A549 (cell line): ENCODE results near the gene ARHGEF16. TPM values are rescaled to one million over a fixed set of nuclear protein-coding genes. Genes with fewer than 3 reads are reported as not detected.

Experiments
- ATAC-seq, 2 experiments: fragments of 200-7000 bp in 1 of 2; fragments of >200 bp in 1 of 2; cut with Nextera tagmentation in 1 of 2; cut with Tn5 transposase in 1 of 2; 3 replicates each; pipeline versions ENCODE4 v1.8.0 to v1.9.1; 2018 to 2020; ENCODE audit warnings: mild to moderate bottlenecking in 1 of 2, moderate library complexity in 1 of 2
- CTCF ChIA-PET: fragments of 300-600 bp; sonication (Branson Sonifier 250); formaldehyde crosslinking; extraction: SDS; loops from one replicate; lab custom pipeline; 2021; ENCODE audit warnings: antibody characterized with exemption, inconsistent platforms; lab: Yijun Ruan, JAX
- POLR2A ChIA-PET: fragments of 350-600 bp; formaldehyde crosslinking; extraction: SDS; loops from one replicate; lab custom pipeline; 2021; ENCODE audit warnings: antibody characterized with exemption, inconsistent platforms; lab: Yijun Ruan, JAX
- DNase-seq, 2 experiments: peaks; one replicate each; pipeline versions ENCODE4 v3.0.0 to v3.0.0-alpha.2; 2011 to 2016; ENCODE audit warnings: low read depth in 1 of 2, low spot score in 1 of 2
- FAIRE-seq: peaks from 2 replicates; lab custom pipeline; 2011; peaks lifted over from hg19 to GRCh38; lab: Jason Lieb, UNC
- H3K27ac ChIP-seq, 2 experiments: fragments of >200 bp; sonication (Bioruptor Twin); formaldehyde crosslinking; 3 replicates each; pipeline ENCODE4 v1.5.1; 2016 to 2017
- H3K4me1 ChIP-seq: fragments of >200 bp; sonication (Bioruptor Twin); formaldehyde crosslinking; 3 replicates; pipeline ENCODE4 v1.6.1; 2016
- H3K4me2 ChIP-seq: fragments of >200 bp; sonication (Bioruptor Twin); formaldehyde crosslinking; 3 replicates; pipeline ENCODE4 v1.6.1; 2016
- H3K4me3 ChIP-seq: fragments of >200 bp; sonication (Bioruptor Twin); formaldehyde crosslinking; 3 replicates; pipeline ENCODE4 v1.5.1; 2016
- H3K9me3 ChIP-seq: fragments of >200 bp; sonication (Bioruptor Twin); formaldehyde crosslinking; 3 replicates; pipeline ENCODE4 v1.6.1; 2016
- CBX2 ChIP-seq: fragments of 200-600 bp; sonication (generic); IDR thresholded peaks from 2 replicates; pipeline ENCODE4 v1.6.1; 2016; ENCODE audit warnings: low read depth, mild to moderate bottlenecking, borderline replicate concordance
- CEBPB ChIP-seq, 2 experiments: fragments of >200 bp in 1 of 2; sonication (Bioruptor Twin) in 1 of 2; formaldehyde crosslinking in 1 of 2; IDR thresholded peaks; 2 replicates each; pipeline ENCODE4 v1.6.1; 2012 to 2016
- CHD2 ChIP-seq: fragments of 150-350 bp; IDR thresholded peaks from 2 replicates; pipeline ENCODE4 v1.6.1; 2014; ENCODE audit warnings: low read length; ENCODE audit not compliant: partially characterized antibody
- E2F6 ChIP-seq: IDR thresholded peaks from 2 replicates; pipeline ENCODE4 v1.6.1; 2012; ENCODE audit warnings: low read depth, borderline replicate concordance
- EHF ChIP-seq: fragments of 250-450 bp; sonication (Bioruptor Pico); IDR thresholded peaks from 2 replicates; pipeline ENCODE4 v1.5.0; 2020; ENCODE audit warnings: mild to moderate bottlenecking
- ESRRA ChIP-seq: fragments of 150-350 bp; IDR thresholded peaks from 2 replicates; pipeline ENCODE4 v1.6.1; 2014; ENCODE audit warnings: mild to moderate bottlenecking, low read length, borderline replicate concordance
- HEYL ChIP-seq: fragments of 250-450 bp; sonication (Bioruptor Pico); IDR thresholded peaks from 2 replicates; pipeline ENCODE4 v1.8.0; 2021; ENCODE audit warnings: mild to moderate bottlenecking, moderate library complexity
- HOXB5 ChIP-seq: fragments of 250-450 bp; sonication (Bioruptor Pico); IDR thresholded peaks from 2 replicates; pipeline ENCODE4 v1.5.0; 2020; ENCODE audit warnings: mild to moderate bottlenecking, moderate library complexity
- KDM1A ChIP-seq: fragments of 200-600 bp; sonication (generic); IDR thresholded peaks from 2 replicates; pipeline ENCODE4 v1.6.1; 2016; ENCODE audit warnings: low read depth, mild to moderate bottlenecking
- KDM5A ChIP-seq: fragments of 200-600 bp; sonication (generic); IDR thresholded peaks from 2 replicates; pipeline ENCODE4 v1.6.1; 2016; ENCODE audit warnings: antibody characterized with exemption, mild to moderate bottlenecking
- MAX ChIP-seq: IDR thresholded peaks from 2 replicates; pipeline ENCODE4 v1.6.1; 2012
- NPAS2 ChIP-seq: fragments of 250-450 bp; sonication (Bioruptor Pico); IDR thresholded peaks from 2 replicates; pipeline ENCODE4 v1.8.0; 2022; ENCODE audit warnings: mild to moderate bottlenecking, moderate library complexity, borderline replicate concordance
- NR3C1 ChIP-seq: fragments of >200 bp; sonication (Bioruptor Twin); formaldehyde crosslinking; IDR thresholded peaks from 3 replicates; pipeline ENCODE4 v1.6.1; 2017
- POLR2AphosphoS2 ChIP-seq: conservative IDR thresholded peaks from 2 replicates; pipeline ENCODE4 v1.6.1; 2012; ENCODE audit warnings: low read length, improper control_type of control experiment, inconsistent platforms
- RAD21 ChIP-seq, 2 experiments: fragments of >200 bp in 1 of 2; sonication (Bioruptor Twin) in 1 of 2; formaldehyde crosslinking in 1 of 2; IDR thresholded peaks in 1 of 2; conservative IDR thresholded peaks in 1 of 2; 2 replicates in 1 of 2; 3 replicates in 1 of 2; pipeline ENCODE4 v1.6.1; 2012 to 2018; ENCODE audit warnings: inconsistent platforms in 1 of 2
- RARB ChIP-seq: fragments of 250-450 bp; sonication (Bioruptor Pico); IDR thresholded peaks from 2 replicates; pipeline ENCODE4 v1.8.0; 2021; ENCODE audit warnings: mild to moderate bottlenecking, moderate library complexity
- RCOR1 ChIP-seq: fragments of 150-350 bp; IDR thresholded peaks from 2 replicates; pipeline ENCODE4 v1.6.1; 2014; ENCODE audit warnings: antibody characterized with exemption, low read length, low read depth
- REST ChIP-seq: fragments of 200-600 bp; sonication (generic); IDR thresholded peaks from 2 replicates; pipeline ENCODE4 v1.6.1; 2016; ENCODE audit warnings: antibody characterized with exemption, mild to moderate bottlenecking, moderate library complexity
- RFX5 ChIP-seq: fragments of 450-650 bp; IDR thresholded peaks from 2 replicates; pipeline ENCODE4 v1.7.1; 2014; ENCODE audit warnings: antibody characterized with exemption, mild to moderate bottlenecking, moderate library complexity
- SMC3 ChIP-seq: fragments of >200 bp; sonication (Bioruptor Twin); formaldehyde crosslinking; IDR thresholded peaks from 3 replicates; pipeline ENCODE4 v1.6.1; 2018; ENCODE audit warnings: inconsistent platforms
- SREBF2 ChIP-seq: fragments of 450-650 bp; IDR thresholded peaks from 2 replicates; pipeline ENCODE4 v1.6.1; 2014; ENCODE audit warnings: mild to moderate bottlenecking, moderate library complexity
- TP53 ChIP-seq: fragments of 250-450 bp; sonication (Bioruptor Pico); IDR thresholded peaks from 2 replicates; pipeline ENCODE4 v1.5.0; 2021; ENCODE audit warnings: mild to moderate bottlenecking, moderate library complexity
- ZSCAN20 ChIP-seq: fragments of 250-450 bp; sonication (Bioruptor Pico); IDR thresholded peaks from 2 replicates; pipeline ENCODE4 v1.8.0; 2022; ENCODE audit warnings: mild to moderate bottlenecking, moderate library complexity
- WGBS: methylation state at CpG from one replicate; pipeline ENCODE4 v1.1.6; 2017; ENCODE audit errors: missing lambda C conversion rate; 5-methylcytosine and 5-hydroxymethylcytosine counted together
- polyA plus RNA-seq, 4 experiments: library from polyadenylated mRNA; depleted of rRNA in 3 of 4; stranded (reverse); fragments of >200 nt; fragmentation: RNase III in 1 of 4; extraction: RNeasy Plus Mini Kit Qiagen cat#74134 plus additional on column Dnase treatment in 1 of 4; gene quantifications; 2 replicates in 3 of 4; 3 replicates in 1 of 4; pipeline ENCODE4 v1.2.3, GENCODE V29; 2011 to 2017
- TF ChIP-seq, protein P1 (sequence below): fragments of 450-650 bp; IDR thresholded peaks from 2 replicates; pipeline ENCODE4 v1.6.1; 2014; ENCODE audit warnings: antibody characterized with exemption
- TF ChIP-seq, protein P2 (sequence below): fragments of 250-450 bp; sonication (Bioruptor Pico); IDR thresholded peaks from 2 replicates; pipeline ENCODE4 v1.5.0; 2021; ENCODE audit warnings: mild to moderate bottlenecking, moderate library complexity, borderline replicate concordance

ARHGEF16 gene
- polyA plus RNA-seq, 2 of the 4 experiments (the other 2 are of a cell fraction): 1.4 to 3.2 TPM

DNA sequence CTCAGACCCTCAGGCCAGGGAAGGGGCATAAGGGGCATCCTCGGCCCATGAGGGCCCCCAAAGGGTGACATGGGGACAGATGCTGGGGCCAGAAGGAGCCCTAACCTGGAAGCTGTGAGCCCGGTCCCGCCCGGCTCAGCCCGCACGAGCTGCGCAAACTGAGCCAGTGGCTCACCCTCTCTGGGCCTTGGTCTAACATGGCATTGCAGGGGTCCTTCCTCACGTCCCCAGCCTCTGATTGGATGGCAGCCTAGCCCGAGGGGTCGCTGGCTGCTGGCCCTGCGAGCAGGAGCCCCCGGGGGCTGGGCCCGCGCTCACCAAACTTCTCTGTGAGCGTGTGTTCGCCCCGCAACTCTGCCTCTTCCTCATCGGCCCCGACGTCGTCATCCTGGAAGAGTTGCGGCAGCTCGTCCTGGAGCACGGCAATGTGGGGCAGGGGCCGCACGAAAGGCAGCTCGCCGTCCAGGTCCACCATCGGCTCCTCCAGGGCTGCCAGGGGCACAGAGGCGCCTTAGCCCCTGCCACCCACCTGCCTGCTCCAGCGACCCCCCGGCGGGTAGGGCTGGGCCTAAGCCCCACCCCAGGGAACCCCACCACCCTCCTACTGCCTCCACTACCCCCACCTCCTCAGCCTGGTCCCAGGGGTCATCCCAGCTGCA is 54.4 kb downstream of the ARHGEF16 start (continued):
- TF ChIP-seq CHD2 (no peak), EHF (CRISPR knock-in tag) (no peak)

DNA sequence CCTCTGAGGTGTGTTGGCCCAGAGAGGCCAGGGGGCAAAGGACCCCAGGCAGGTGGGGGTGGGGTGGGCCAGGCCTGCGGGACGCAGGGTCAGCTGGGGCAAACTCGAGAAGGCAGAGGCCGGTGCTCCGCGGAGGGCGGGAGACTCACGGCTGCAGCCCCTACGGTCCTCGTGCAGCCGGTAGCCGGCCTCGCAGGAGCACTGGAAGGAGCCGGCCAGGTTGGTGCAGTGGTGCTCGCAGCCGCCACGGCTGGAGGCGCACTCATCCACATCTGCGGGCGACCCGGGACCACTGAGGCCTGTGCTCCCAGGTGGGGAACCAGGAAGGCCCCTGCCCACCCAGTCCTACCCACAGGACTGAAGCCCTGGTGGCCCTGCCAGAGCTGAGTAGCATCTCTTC is 55.3 kb downstream of the ARHGEF16 start:
- CTCF ChIA-PET: no interaction called here
- peak overlapping the region in 1 of 2 experiments; percentile 72; a peak in 3 of 6 replicates for H3K27ac ChIP-seq
- H3K9me3 ChIP-seq: no peaks in the 10 kb centered on the region
- TF ChIP-seq NPAS2 (CRISPR knock-in tag): no peak
- no peak for TF ChIP-seq HOXB5 (CRISPR knock-in tag)
- TF ChIP-seq, protein P1, sequence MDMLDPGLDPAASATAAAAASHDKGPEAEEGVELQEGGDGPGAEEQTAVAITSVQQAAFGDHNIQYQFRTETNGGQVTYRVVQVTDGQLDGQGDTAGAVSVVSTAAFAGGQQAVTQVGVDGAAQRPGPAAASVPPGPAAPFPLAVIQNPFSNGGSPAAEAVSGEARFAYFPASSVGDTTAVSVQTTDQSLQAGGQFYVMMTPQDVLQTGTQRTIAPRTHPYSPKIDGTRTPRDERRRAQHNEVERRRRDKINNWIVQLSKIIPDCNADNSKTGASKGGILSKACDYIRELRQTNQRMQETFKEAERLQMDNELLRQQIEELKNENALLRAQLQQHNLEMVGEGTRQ: no peak
- no peak for TF ChIP-seq RCOR1
- no peak for TF ChIP-seq CBX2
- peaks cover 11% of the 10 kb centered on the region for H3K4me1 ChIP-seq
- no peak for DNase-seq
- ATAC-seq: no peak
- H3K4me2 ChIP-seq: no peak overlapping the region
- H3K4me3 ChIP-seq: no peak overlapping the region
- 89% methylated on average over 14 of the region's 21 CpGs for WGBS
- POLR2A ChIA-PET: no interaction called here
- FAIRE-seq: no peak

DNA sequence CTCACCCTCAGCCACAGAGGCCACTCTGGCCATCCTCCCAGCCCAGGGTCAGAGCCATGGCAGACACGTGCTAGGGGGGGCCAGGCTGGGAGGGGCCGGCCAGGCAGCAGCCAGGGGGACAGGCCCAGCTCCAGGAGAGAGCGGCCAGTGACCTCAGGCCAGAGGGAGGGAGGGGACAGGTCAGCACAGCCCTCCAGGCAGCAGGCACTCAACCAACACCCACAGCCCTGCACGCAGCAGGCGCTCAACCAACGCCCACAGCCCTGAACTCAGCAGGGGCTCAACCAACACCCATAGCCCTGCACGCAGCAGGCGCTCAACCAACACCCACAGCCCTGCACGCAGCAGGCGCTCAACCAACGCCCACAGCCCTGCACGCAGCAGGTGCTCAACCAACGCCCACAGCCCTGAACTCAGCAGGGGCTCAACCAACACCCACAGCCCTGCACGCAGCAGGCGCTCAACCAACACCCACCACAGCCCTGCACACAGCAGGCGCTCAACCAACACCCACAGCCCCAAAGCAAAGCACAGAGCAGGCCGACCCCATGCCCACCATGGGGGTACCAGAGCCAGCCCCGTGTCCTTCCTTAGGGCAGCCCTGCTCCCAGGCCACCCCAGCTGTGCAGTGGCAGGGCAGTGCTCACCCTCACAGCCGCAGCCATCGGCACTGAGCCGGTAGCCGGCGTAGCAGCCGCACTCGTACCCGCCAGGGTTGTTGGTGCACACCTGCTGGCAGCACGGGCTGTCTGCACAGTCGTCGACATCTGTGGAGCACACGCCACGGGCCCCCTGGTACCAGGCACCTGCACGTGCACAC is 55.9 kb downstream of the ARHGEF16 start:
- ChIA-PET POLR2A (no interaction called here), CTCF (no interaction called here)
- FAIRE-seq: no peak
- Histone ChIP-seq H3K4me2 (no peak overlapping the region), H3K9me3 (no peaks in the 10 kb centered on the region), H3K4me3 (no peak overlapping the region), H3K4me1 (peaks cover 7% of the 10 kb centered on the region; the same call in 2 of the 3 replicates), H3K27ac (peak overlapping the region in 1 of 2 experiments; percentile 72; a peak in 3 of 6 replicates)
- DNase-seq: peak in 1 of 2 experiments; percentile 38
- no peak for TF ChIP-seq NPAS2 (CRISPR knock-in tag)
- TF ChIP-seq MAX: no peak
- no peak for TF ChIP-seq POLR2AphosphoS2
- TF ChIP-seq HEYL (CRISPR knock-in tag): no peak
- no peak for TF ChIP-seq ESRRA
- TF ChIP-seq E2F6: no peak
- no peak for TF ChIP-seq ZSCAN20 (CRISPR knock-in tag)
- TF ChIP-seq NR3C1: no peak
- TF ChIP-seq SREBF2: no peak
- TF ChIP-seq RARB: no peak
- TF ChIP-seq KDM5A: no peak
- TF ChIP-seq CEBPB (IDR thresholded peaks at IDR 0.05): no peak
- TF ChIP-seq RFX5: no peak
- 20% methylated on average over 1 of the region's 32 CpGs for WGBS
- peak; percentile 28 to 46; a peak in 3 of 6 replicates for ATAC-seq

DNA sequence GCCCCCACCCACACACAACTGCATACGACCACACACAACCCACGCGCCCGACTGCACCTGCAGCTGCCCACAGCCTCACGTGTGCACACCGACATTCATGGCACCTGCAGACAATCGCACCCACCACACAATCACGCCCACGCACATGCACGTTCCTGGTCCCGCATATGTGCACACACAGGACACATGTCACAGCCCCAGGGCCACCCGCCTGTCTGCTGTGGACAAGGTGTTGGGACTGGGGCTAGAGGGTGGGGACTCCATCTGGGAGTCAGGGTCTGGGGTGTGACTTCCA is 56.4 kb downstream of the ARHGEF16 start:
- FAIRE-seq: no peak
- no peaks in the 10 kb centered on the region for H3K9me3 ChIP-seq
- CTCF ChIA-PET: no interaction called here
- H3K4me1 ChIP-seq: peaks cover 7% of the 10 kb centered on the region; the same call in 2 of the 3 replicates
- no peak for DNase-seq
- ATAC-seq: no peak
- H3K4me3 ChIP-seq: no peak overlapping the region
- 92% methylated on average over 5 of the region's 12 CpGs for WGBS
- peak overlapping the region in 1 of 2 experiments; percentile 63; a peak in 2 of 6 replicates for H3K27ac ChIP-seq
- POLR2A ChIA-PET: no interaction called here
- H3K4me2 ChIP-seq: no peak overlapping the region
- no peak for TF ChIP-seq KDM1A
- no peak for TF ChIP-seq SMC3
- no peak for TF ChIP-seq TP53 (CRISPR knock-in tag)
- TF ChIP-seq, protein P2, sequence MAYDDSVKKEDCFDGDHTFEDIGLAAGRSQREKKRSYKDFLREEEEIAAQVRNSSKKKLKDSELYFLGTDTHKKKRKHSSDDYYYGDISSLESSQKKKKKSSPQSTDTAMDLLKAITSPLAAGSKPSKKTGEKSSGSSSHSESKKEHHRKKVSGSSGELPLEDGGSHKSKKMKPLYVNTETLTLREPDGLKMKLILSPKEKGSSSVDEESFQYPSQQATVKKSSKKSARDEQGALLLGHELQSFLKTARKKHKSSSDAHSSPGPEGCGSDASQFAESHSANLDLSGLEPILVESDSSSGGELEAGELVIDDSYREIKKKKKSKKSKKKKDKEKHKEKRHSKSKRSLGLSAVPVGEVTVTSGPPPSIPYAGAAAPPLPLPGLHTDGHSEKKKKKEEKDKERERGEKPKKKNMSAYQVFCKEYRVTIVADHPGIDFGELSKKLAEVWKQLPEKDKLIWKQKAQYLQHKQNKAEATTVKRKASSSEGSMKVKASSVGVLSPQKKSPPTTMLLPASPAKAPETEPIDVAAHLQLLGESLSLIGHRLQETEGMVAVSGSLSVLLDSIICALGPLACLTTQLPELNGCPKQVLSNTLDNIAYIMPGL: no peak
- TF ChIP-seq RAD21 (conservative IDR thresholded peaks at IDR 0.05 in 1 of 2, IDR thresholded peaks at IDR 0.05 in 1 of 2): no peak
- TF ChIP-seq REST: no peak
